Glutamatergic neuron (in vitro differentiated cells): ENCODE data around the gene RAD51B. TPM values are rescaled to one million over a fixed set of nuclear protein-coding genes. Genes with fewer than 3 reads are reported as not detected.

Experiments
- DNase-seq: peaks from one replicate; pipeline ENCODE4 v3.0.0; 2022
- H3K27ac Mint-ChIP-seq: one replicate; pipeline ENCODE4 v1.8.0; 2020; ENCODE audit warnings: mild to moderate bottlenecking, mixed read lengths, inconsistent platforms; ENCODE audit not compliant: unreplicated experiment
- H3K27me3 Mint-ChIP-seq: one replicate; pipeline ENCODE4 v1.8.0; 2020; ENCODE audit warnings: mild to moderate bottlenecking, moderate library complexity, mixed read lengths, inconsistent platforms; ENCODE audit not compliant: unreplicated experiment
- H3K36me3 Mint-ChIP-seq: one replicate; pipeline ENCODE4 v1.8.0; 2020; ENCODE audit warnings: mild to moderate bottlenecking, mixed read lengths, inconsistent platforms; ENCODE audit not compliant: unreplicated experiment
- H3K4me1 Mint-ChIP-seq: one replicate; pipeline ENCODE4 v1.8.0; 2020; ENCODE audit warnings: mild to moderate bottlenecking, low read depth, mixed read lengths, inconsistent platforms; ENCODE audit not compliant: unreplicated experiment
- H3K4me3 Mint-ChIP-seq: one replicate; pipeline ENCODE4 v1.8.0; 2020; ENCODE audit warnings: mild to moderate bottlenecking, mixed read lengths, inconsistent platforms; ENCODE audit not compliant: unreplicated experiment
- H3K9me3 Mint-ChIP-seq: one replicate; pipeline ENCODE4 v1.8.0; 2020; ENCODE audit warnings: mild to moderate bottlenecking, moderate library complexity, mixed read lengths, inconsistent platforms; ENCODE audit not compliant: unreplicated experiment
- CTCF ChIP-seq: fragments of 200-600 bp; sonication (generic); IDR thresholded peaks from one replicate; pipeline ENCODE4 v1.5.0; 2021; ENCODE audit not compliant: partially characterized antibody, unreplicated experiment
- total RNA-seq: library from RNA; stranded (reverse); fragmentation: NEBNext Ultra II Directional; extraction: Animal tissue kit (Norgen Biotek cat#: 25700); gene quantifications from one replicate; pipeline ENCODE4 v1.2.1, GENCODE V29; 2021; ENCODE audit not compliant: unreplicated experiment

RAD51B gene
- total RNA-seq, 1 donor from 2014 or later: 9.7 TPM

- no peak for TF ChIP-seq CTCF
- no peaks in the 10 kb centered on the region for H3K9me3 Mint-ChIP-seq
- H3K4me1 Mint-ChIP-seq: no peaks in the 10 kb centered on the region
- peaks cover 2% of the 10 kb centered on the region for H3K27me3 Mint-ChIP-seq
- H3K27ac Mint-ChIP-seq: no peak overlapping the region
- no peak overlapping the region for H3K4me3 Mint-ChIP-seq
- peaks cover 22% of the 10 kb centered on the region for H3K36me3 Mint-ChIP-seq
- no peak for DNase-seq
Observed at GRCh38 chr14:68032154-68032553, 212.6 kb downstream of the RAD51B start.

- DNase-seq: no peak
- Mint-ChIP-seq H3K27me3 (peaks cover 2% of the 10 kb centered on the region), H3K36me3 (peaks cover 22% of the 10 kb centered on the region), H3K4me1 (no peaks in the 10 kb centered on the region), H3K9me3 (no peaks in the 10 kb centered on the region), H3K27ac (no peak overlapping the region), H3K4me3 (no peak overlapping the region)
- TF ChIP-seq CTCF: no peak
Observed at GRCh38 chr14:68033336-68033932, 213.9 kb downstream of the RAD51B start.

- Mint-ChIP-seq H3K4me3 (no peak overlapping the region), H3K9me3 (no peaks in the 10 kb centered on the region), H3K36me3 (peaks cover 11% of the 10 kb centered on the region), H3K27me3 (no peaks in the 10 kb centered on the region), H3K4me1 (no peaks in the 10 kb centered on the region), H3K27ac (no peak overlapping the region)
- no peak for DNase-seq
- TF ChIP-seq CTCF: no peak
Observed at GRCh38 chr14:68034896-68035295, 215.3 kb downstream of the RAD51B start.

- H3K27ac Mint-ChIP-seq: no peak overlapping the region
- H3K4me1 Mint-ChIP-seq: peaks cover under 1% of the 10 kb centered on the region
- no peaks in the 10 kb centered on the region for H3K36me3 Mint-ChIP-seq
- no peak overlapping the region for H3K4me3 Mint-ChIP-seq
- DNase-seq: no peak
- no peaks in the 10 kb centered on the region for H3K27me3 Mint-ChIP-seq
- no peak for TF ChIP-seq CTCF
- no peaks in the 10 kb centered on the region for H3K9me3 Mint-ChIP-seq
Observed at GRCh38 chr14:68036202-68036601, 216.6 kb downstream of the RAD51B start.

- Mint-ChIP-seq H3K27me3 (no peaks in the 10 kb centered on the region), H3K4me1 (peaks cover 10% of the 10 kb centered on the region), H3K36me3 (no peaks in the 10 kb centered on the region), H3K4me3 (no peak overlapping the region), H3K27ac (no peak overlapping the region), H3K9me3 (no peaks in the 10 kb centered on the region)
- TF ChIP-seq CTCF: no peak
- no peak for DNase-seq
Observed at GRCh38 chr14:68039593-68039992, 220.0 kb downstream of the RAD51B start.
